GM21723 (cell line): Measurements from ENCODE around the gene CRABP1.
"Not testable (repeated sequence)": the region's sequence is repeated elsewhere in the genome, so short reads cannot be mapped to it uniquely, and the experiment has no call there.

Source experiments
- ATAC-seq: cut with Tn5 transposase; IDR thresholded peaks from one replicate; pipeline ENCODE4 v1.9.1; 2021; ENCODE audit warnings: mild to moderate bottlenecking, moderate library complexity; ENCODE audit not compliant: unreplicated experiment

CRABP1 gene

DNA sequence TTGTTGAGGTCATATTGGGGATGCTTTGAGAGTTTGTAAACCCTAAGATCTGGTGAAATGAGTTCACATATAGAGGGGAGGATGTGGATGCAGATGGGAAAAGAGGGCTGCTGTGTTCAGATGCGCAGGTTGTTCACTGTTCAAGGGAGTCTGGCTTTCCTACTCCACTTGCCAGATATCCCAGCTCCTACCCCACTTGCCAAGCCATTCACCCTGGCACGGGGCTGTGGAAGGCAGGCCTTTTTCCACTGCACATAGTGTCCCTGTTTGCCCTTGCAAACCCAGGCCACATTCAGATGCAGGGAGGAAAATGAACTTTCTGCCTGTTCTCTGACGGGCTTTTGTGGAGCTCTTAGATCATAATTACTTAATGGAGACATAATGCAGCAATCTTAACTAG is 29.0 kb downstream of the CRABP1 start:
- ATAC-seq: no peak

- no peak for ATAC-seq
Observed at GRCh38 chr15:78370013-78370412, 29.9 kb downstream of the CRABP1 start.

GRCh38 chr15:78372880-78373279 is 32.7 kb downstream of the CRABP1 start:
- no peak for ATAC-seq

GRCh38 chr15:78374436-78375393 is 34.6 kb downstream of the CRABP1 start:
- no peak for ATAC-seq

DNA sequence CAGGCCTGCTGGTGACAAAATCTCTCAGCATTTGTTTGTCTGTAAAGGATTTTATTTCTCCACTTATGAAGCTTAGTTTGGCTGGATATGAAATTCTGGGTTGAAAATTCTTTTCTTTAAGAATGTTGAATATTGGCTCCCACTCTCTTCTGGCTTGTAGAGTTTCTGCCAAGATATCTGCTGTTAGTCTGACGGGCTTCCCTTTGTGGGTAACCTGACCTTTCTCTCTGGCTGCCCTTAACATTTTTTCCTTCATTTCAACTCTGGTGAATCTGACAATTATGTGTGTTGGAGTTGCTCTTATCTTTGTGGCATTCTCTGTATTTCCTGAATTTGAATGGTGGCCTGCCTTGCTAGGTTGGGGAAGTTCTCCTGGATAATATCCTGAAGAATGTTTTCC is 40.0 kb downstream of the CRABP1 start:
- not testable (repeated sequence) for ATAC-seq

DNA sequence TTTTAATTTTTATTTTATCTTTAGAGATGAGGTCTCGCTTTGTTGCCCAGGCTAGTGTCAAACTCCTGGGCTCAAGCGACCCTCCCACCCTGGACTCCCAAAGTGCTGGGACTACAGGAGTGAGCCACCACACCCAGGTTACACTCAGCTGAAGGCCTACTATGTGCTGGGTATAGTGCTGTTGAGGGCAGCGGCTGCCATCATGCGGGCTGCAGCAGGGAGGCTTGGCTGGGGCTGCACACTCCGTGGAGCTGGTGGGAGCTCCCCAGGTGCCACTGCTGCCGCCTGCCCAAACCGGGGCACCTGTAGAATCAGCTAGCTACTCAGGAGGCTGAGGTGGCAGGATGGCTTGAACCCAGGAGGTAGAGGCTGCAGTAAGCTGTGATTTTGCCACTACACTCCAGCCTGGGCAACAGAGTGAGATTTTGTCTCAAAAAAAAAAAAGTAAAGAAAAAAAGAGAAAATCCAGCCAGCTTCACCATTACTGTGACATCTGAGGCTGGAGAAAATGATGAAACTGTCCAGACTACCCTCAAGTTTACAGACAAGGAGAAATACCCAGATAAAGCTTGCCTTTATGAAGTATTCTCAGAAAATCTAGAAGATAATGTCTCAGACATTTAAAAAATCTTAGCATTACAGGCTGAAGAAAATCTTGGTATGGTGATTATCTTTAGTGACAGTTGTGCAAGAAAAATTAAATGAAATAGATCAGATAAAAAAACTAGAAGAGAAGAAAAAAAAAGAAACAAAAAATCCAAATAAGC is 42.1 kb downstream of the CRABP1 start:
- no peak for ATAC-seq

DNA sequence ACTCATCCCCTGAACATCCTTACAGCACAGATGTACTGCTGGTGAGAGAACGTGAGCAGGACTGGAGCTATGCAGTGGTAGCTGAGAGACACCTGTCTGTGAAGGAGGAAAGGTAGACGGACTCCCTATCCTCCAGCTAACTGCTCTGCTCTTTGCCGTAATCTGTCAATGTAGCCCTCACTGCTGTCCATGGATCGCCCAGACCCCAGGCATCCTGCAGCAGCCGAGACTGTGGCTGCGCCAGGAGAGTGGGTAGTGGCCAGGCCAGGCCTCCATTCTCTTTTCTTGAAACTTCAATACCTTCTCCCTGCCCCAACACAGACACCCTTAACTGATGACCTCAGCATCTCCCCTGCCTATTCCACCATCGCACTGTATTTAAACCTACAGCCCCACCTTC is 44.5 kb downstream of the CRABP1 start:
- ATAC-seq: no peak

GRCh38 chr15:78387246-78388037 is 47.3 kb downstream of the CRABP1 start:
- no peak for ATAC-seq

GRCh38 chr15:78388865-78389264 is 48.7 kb downstream of the CRABP1 start:
- no peak for ATAC-seq

- no peak for ATAC-seq
Observed at GRCh38 chr15:78389322-78389721, 49.2 kb downstream of the CRABP1 start.

- no peak for ATAC-seq
Observed at GRCh38 chr15:78389738-78390137, 49.6 kb downstream of the CRABP1 start.

GRCh38 chr15:78390242-78390641 is 50.1 kb downstream of the CRABP1 start:
- no peak for ATAC-seq

DNA sequence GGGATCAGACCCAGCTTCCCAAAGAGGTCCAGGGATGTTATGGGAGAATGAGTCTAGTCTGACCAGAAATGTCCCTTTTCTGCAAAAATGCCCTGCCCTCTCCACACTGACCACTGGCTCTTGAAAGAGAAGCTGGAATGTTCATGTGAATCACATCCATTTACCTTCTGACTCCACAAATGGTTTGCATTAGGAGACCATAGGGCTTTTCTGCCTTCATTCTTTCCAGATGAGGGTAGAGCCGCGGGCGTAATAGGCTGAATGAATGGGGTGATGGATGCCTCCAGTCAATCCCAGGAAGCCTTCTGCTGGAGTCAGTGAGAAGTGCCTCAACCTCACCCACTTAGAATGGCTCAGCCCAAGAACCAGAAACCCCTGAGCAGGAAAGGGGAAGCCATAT is 50.7 kb downstream of the CRABP1 start:
- ATAC-seq: no peak

DNA sequence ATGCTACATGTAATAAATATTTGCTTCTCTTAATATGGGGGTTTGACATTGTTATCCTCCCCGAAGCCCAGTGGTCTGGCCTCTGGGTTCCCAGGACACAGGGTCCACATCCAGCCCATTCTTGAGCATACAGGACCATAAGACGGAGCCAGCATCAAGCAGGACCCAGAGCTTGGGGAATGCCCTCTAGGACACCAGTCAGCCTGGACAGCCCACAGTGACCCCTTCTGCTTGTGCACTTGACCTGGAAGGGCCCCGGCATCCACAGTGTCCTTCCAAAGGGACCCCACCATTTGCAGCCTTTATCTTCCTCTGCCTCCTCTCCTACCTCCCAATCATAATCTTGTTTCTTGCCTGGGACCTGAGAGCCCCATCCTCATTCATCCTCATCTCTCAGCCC is 51.6 kb downstream of the CRABP1 start:
- no peak for ATAC-seq

DNA sequence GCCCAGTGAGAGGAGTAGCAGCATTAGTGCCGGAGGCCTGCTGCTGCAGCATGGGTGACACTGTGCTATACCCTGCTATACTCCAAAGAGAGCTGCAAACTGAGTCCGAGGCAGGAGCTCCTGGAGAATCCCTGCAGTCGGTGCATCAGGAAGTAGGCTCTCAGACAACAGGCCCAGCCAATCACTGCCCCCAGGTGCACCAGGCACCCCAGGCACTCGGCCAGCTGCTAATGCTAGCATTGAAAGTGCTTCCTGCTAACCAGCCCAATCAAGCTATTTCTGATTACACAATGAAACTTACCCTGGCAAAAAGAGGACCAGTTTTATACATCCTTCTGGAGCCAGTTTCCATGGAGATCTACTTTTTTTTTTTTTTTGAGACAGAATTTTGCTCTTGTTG is 52.3 kb downstream of the CRABP1 start:
- no peak for ATAC-seq

- ATAC-seq: no peak
Observed at GRCh38 chr15:78393137-78393536, 53.0 kb downstream of the CRABP1 start.

DNA sequence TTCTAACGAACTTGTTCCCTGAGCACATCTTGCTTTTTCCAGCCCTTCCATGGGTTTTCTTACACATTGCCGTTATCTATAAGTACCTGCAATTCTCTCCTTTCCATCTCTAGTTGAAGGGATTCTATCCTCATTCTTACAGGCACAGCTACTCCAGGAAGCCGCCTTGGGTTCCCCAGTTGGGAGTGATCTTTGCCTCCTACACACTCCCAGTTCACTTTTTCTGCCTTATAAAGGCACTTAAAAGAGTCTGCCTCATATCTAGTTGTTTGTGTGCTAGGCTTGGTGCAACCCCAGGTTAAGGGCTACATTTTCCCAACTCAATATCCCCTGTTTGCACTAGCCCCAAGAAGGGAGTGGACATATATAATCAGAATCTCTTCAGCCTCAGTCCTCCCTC is 53.9 kb downstream of the CRABP1 start:
- ATAC-seq: no peak

DNA sequence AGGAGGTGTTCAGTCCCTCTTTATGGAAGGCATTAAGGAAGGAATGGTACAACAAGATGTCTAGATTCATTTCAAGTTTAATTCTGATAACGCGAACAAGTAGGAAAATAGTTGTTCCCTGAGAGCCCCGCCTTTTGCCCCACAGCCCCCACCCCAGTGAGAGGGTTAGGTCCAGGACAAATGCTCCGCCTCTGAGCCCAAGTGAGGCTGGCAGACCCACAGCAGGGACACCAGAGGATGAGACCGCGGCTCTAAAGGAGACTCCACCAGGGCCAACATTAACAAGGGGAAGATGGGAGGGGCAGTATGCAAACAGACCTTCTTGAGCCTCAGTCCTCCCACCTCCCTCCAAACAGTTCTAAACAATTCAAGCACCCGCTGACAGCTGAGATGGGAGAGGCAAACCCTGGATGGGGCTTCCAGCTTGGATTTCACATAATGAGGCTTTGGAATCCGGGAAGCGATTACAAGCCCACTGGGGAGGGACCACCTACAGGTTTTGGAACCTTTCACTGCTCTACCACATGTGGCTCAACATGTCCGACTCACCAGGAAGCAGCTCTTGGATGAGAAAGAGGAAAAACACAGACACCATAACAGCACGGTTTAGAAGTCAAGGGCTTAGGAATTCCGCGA is 54.9 kb downstream of the CRABP1 start:
- ATAC-seq: no peak

DNA sequence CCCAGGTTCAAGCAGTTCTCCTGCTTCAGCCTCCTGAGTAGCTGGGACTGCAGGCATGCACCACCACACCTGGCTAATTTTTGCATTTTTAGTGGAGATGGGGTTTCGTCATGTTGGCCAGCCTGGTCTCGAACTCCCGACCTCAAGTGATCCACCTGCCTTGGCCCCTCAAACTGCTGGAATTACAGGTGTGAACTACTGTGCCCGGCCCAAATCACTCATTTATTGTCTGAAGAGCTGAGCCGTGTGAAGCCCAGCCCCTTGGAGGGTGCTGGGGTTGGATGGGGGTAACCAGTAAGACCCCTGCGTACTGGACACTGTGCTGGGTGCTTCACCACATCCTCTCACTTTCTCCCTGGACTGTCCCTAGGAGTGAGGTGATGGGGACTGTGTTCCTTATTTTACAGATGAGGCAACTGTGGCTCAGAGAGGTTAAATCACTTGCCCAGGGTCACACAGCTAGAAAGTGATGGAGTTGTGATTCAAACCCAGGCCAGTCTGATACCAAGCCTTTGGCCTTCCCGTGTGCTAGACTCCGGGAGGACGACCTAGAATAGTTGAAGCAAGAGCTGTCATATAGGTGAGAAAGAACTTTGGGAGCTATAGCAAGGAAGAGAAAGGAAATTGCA is 56.1 kb downstream of the CRABP1 start:
- no peak for ATAC-seq

- ATAC-seq: no peak
Observed at GRCh38 chr15:78396976-78397375, 56.8 kb downstream of the CRABP1 start.
